Measurements from ENCODE around the gene DCUN1D2.

DNA sequence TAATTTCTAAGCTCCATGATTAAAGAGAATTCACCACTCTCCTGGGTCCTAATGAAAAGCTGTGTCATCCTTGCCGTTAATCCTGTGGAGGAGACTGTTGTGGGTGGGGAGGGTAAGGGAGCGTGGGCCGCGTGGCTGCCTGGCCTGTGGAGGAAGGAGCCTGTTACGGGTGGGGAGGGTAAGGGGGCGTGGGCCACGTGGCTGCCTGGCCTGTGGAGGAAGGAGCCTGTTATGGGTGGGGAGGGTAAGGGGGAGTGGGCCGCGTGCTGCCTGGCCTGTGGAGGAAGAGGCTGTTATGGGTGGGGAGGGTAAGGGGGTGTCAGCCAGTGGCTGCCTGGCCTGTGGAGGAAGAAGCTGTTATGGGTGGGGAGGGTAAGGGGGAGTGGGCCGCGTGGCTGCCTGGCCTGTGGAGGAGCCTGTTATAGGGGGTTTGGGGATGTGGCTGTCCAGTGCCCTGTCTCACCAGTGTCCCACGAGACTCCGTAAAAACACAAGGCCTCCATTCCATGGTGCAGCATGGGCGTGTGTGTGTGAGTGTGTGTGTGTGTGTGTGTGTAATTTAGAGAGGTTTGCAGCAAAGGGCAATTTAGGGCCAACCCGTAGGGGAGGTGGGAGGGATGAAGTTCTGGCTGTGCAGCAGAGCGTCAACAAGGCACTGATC, 15.6 kb upstream of the DCUN1D2 start:
- TF ChIP-seq EP300 (IDR thresholded peaks at IDR 0.05; ENCODE audit: low read depth) (no peak), POLR2A (IDR thresholded peaks at IDR 0.05) (no peak)

Data from transverse colon (tissue), 1 donor.